Activated naive CD4-positive, alpha-beta T cell (primary cell): ENCODE results near the gene AOC2.
"Not testable (repeated sequence)": the region's sequence is repeated elsewhere in the genome, so short reads cannot be mapped to it uniquely, and the experiment has no call there.

Experiments
- DNase-seq, 4 experiments: peaks; one replicate each; lab custom pipeline; 2025; lab: John Stamatoyannopoulos, UW

AOC2 gene

DNA sequence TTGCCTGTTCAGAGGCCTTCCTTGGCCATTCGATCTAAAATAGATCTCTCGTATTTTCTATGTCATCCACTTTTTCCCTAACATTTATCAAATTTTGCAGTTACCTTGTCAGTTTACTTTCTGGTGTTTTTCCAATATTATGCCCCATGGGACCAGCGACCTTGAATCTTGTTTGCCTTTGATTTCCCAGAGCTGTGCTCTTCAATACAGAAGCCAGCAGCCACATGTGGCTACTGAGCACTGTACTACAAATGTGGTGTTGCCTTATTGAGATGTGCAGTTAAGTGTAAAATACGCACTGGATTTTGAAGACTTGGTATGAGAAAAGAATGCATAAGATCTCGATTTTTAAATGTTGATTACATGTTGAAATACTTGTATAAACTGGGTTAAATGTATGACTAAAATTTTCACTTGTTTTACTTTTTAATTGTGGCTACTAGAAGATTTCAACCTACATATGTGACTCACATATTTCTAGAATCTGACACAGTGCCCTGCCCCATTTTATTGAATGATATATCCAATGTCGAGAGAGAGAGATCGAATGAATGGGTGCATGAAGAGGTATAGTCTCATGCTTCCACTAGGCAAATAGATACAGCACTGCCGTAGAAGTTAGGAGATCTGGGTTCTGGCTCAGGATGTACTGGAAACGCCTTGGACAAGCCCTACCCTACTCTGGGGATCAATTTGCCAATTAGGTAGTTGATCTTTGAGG is 12.0 kb upstream of the AOC2 start:
- no peak for DNase-seq

DNA sequence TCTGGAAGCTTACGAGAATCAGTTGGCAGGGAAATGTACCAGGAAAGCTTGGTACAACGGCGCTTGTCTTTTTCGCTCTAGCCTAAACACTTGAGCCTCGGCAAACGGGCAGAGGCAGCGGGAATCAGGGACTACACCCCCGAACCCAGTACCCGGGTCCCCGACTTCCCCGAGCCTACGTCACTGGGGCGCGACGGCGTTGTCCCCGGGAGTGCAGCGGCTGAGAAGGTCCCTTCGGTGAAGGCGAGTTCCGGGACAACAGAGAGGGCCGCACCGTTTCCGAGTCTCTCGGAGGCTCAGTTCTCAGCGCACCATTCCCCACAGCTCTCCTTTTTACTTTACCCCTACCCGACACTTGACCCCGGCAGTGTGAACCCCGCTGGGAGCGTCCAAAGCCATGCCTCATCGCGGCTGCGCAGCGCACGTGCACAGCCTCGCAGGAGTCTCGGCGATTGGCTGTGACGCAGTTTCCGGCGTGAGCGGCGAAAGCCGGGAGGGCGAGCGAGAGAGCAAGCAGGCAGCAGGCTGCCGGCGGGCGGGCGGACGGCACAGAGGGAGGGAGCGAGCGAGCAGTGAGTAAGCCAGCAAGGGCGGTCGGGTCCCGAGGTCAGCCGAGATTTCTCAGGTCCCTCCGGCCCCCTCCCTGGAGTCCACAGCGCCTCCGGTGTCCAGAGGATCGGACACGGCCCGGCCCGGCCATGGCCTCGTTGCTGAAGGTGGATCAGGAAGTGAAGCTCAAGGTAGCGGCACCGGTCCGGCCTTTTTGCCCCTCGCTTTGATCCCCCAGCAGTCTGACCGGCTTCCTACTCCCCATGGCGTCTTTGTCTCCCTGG is 11.2 kb upstream of the AOC2 start, which contains the start of gene PSME3:
Gene PSME3 (plus strand): TSS at position 464 of the 833 bp plus-strand sequence. CDS start 235 bp downstream, at position 699.
- DNase-seq: peak; percentile 83 to 95 (median 88)

DNA sequence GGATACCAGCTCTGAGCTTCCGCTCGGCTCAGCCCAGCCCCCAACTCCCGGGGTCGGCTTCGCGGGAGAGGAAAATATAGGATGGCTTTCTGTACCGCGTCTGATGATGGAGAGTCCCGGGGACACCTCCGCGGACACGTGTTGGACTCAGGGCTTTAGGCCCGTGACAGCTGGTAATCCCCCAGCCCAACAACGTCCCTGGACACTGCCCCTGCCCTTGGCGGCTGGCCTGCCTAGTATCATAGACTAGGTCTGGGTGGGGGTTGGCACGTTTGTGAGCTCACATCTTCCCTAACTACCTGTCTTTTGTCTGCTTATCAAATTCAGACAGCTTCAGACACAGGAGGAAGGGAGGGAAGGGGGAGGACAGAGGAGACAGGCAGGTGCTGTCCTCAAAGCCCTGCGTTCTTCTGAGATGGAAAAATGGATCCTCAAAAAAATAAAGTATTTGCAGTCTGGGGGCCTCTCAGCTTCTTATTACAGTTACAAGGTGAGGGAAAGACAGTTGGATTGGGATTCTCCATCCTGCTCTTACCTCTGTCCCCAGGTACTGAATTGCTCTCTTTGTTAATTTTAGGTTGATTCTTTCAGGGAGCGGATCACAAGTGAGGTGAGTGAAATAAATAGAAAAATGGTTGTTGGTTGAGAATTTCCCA is 10.5 kb upstream of the AOC2 start:
- DNase-seq: no peak

DNA sequence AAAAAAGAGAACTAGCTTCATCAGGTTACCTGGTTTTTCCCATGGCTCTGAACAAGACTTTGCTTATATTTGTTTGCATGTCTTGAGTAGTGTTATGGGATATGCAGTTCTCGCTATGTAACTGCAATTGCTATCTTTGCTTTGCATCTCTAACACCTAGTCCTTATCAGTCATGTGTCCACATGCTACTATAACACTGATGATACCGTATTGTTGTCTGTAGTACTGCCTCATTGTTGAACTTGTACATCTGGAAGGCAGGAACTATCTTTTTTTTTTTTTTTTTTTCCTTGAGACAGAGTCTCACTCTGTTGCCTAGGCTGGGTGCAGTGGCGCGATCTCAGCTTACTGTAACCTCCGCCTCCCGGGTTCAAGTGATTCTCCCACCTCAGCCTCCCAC is 8.6 kb upstream of the AOC2 start:
- DNase-seq: no peak

DNA sequence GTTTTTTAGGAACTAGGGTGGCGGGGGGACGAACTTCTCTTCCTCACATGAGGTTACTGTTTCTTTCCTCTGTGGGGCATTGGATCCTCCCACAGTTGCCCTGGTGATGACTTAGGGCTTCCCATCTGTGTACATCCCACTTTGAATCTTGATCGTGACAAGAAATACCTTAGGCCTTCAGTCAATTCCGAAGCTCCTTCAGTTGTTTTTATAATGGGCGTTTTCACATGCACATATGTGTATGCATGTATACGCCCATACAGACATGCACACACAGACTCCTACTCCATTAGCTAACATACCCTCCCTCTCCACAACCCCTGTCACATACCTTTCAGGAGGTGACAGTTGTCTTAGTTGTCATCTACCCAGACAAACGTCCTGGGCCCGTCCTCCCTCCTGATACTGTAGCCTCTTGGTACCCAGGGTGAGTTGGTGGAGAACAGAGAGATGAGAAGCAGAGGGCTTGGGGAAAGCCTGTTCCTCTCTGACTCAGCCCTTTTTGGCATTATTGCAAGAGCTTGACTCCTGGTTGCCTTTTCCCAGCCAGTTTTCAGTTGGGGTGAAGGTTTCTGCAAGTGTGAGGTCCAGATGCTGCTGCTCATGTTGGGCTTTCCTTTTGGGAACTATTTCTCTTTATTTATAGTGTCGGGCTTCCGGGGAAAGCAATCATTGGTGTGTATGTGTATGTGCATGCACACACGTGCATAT is 2.2 kb upstream of the AOC2 start:
- no peak for DNase-seq

GRCh38 chr17:42843358-42843934 is 934 bp upstream of the AOC2 start:
- no peak for DNase-seq

- no peak for DNase-seq
Observed at GRCh38 chr17:42844761-42845555, 578 bp downstream of the AOC2 start.

GRCh38 chr17:42845556-42845917 is 1.2 kb downstream of the AOC2 start:
- no peak for DNase-seq

- no peak for DNase-seq
Observed at GRCh38 chr17:42845918-42846593, 1.7 kb downstream of the AOC2 start.

GRCh38 chr17:42846594-42847280 is 2.4 kb downstream of the AOC2 start:
- DNase-seq: no peak

DNA sequence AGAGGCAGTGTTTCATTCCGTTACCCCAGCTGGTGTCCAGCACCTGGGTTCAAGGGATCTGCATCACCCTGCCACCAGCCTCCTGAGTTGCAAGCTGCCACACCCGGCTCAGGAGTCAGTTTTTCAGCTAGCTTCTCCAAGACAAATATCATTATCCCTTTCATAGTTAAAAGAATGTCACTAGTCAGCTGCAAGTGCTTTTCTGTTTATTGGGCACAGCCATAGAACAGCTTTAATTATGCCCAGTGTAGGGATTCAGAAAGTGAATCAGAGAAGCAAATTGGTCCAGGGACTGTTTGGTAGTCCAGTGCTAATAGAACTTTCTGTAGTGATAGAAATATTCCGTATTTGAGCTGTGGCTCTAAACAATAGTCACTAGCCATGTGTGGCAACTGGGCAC is 3.7 kb downstream of the AOC2 start:
- no peak for DNase-seq

DNA sequence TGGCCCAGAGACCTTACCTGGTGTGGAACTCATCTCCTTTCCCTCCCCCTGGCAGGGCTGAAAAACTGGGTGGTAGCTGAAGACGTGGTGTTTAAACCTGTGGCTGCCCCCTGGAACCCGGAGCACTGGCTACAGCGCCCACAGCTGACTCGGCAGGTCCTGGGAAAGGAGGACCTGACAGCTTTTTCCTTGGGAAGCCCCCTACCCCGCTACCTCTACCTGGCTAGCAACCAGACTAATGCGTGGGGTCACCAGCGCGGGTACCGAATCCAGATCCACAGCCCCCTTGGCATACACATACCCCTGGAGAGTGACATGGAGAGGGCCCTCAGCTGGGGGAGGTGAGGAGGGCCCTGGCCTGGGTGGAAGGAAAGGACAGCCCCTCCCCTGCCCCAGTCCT is 4.7 kb downstream of the AOC2 start:
- DNase-seq: no peak

GRCh38 chr17:42849451-42850181 is 5.2 kb downstream of the AOC2 start:
- DNase-seq: no peak

- DNase-seq: no peak
Observed at GRCh38 chr17:42850954-42851353, 6.6 kb downstream of the AOC2 start, which contains the start of gene AOC3. Gene AOC3, plus strand, starts transcription at chr17:42851199. Its CDS starts 145 bp downstream, at chr17:42851344.

- not testable (repeated sequence) for DNase-seq
Observed at GRCh38 chr17:42851371-42852240, 7.2 kb downstream of the AOC2 start.

GRCh38 chr17:42852351-42852750 is 8.0 kb downstream of the AOC2 start:
- DNase-seq: no peak

- DNase-seq: no peak
Observed at GRCh38 chr17:42853004-42853403, 8.6 kb downstream of the AOC2 start.

DNA sequence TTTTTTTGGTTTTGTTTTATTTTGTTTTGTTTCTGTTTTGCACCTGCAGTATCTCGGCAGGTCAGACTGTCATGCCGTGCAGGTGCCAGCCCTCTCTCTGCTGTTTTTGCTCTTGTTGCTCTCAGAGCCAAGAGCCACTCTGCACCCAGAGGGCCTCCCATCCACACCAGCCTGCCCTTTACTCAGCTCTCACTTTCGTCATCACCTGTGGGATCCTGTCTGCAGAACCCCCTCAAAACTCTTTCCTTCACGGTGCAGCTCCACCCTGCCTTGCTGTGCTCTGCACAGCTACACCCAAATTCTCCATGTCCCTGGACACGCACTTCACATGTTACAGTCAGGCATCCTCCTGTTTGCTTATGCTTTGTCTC is 9.2 kb downstream of the AOC2 start:
- no peak for DNase-seq
